AG08396 (cell line): ENCODE results near the gene ABCF1.

Experiments used
- DNase-seq: peaks from one replicate; pipeline ENCODE4 v3.0.0; 2012; ENCODE audit warnings: low spot score, mixed read lengths

The ABCF1 gene

GRCh38 chr6:30626484-30627366 lies 55.5 kb downstream of the ABCF1 start, which contains the start of gene ATAT1:
Gene ATAT1 (plus strand): TSS chr6:30626874.
- peak; percentile 87 for DNase-seq

- no peak for DNase-seq
Observed at GRCh38 chr6:30635834-30636233, 64.6 kb downstream of the ABCF1 start.

- no peak for DNase-seq
Observed at GRCh38 chr6:30640481-30640880, 69.2 kb downstream of the ABCF1 start.

GRCh38 chr6:30641048-30641447 lies 69.8 kb downstream of the ABCF1 start:
- DNase-seq = no peak
